Smooth muscle cell of trachea (primary cell): ENCODE data around the gene HBZ. TPM values are rescaled to one million over a fixed set of nuclear protein-coding genes. Genes with fewer than 3 reads are reported as not detected.

Source experiments
- total RNA-seq: library from RNA; depleted of rRNA; stranded (reverse); fragments of >200 nt; gene quantifications from 2 replicates; pipeline ENCODE4 v1.2.1, GENCODE V29; 2014

HBZ gene
- not detected in 2 replicates for total RNA-seq

GRCh38 chr16:152141-153128, at the start of gene HBZ:
TSS of gene HBZ (plus strand) at chr16:152644. CDS start at chr16:152910, 266 bp downstream.

DNA sequence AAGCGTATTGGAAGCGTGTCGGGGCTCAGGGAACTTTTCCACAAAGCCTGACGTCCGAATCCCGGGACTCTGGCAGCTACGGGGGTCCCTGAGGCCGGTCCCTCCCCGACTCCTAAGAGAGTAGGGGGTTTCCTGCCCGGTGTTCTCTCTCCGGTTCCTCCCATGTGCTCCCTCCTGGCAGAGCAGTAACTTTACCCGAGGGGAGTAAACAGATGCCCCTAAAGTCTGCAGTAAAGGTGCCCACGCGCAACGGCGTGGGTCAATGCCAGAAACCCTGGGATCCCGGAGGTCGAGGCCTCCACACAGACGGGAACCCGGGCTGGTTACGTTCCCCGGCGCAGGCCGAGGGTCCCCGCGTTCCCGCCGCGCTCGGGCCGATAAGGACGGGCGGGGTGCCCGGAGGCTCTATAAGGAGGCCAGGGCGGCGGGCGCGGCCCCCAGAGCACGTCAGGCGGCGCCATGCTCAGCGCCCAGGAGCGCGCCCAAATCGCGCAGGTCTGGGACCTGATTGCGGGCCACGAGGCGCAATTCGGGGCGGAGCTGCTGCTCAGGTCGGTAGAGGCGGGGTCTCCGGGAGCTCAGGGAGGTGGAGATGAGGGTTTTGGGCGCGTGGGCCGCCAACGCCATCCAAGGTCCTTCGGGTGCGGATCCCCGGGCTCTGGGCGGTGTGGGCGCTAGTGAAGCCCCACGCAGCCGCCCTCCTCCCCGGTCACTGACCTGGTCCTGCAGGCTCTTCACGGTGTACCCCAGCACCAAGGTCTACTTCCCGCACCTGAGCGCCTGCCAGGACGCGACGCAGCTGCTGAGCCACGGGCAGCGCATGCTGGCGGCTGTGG, 13.3 kb downstream of the HBZ start, which contains the start of gene HBM:
Gene HBM, plus strand, starts transcription at position 440 of the 836 bp plus-strand sequence. Its CDS starts 20 bp downstream, at position 460.

GRCh38 chr16:172374-172941, 20.0 kb downstream of the HBZ start, which contains the start of gene HBA2:
TSS of gene HBA2 (plus strand) at chr16:172876. CDS start at chr16:172913, 37 bp downstream.

GRCh38 chr16:176477-177382, 24.3 kb downstream of the HBZ start, which contains the start of gene HBA1:
TSS of gene HBA1 (plus strand) at chr16:176680. CDS start at chr16:176717, 37 bp downstream.

GRCh38 chr16:180101-180675, 27.7 kb downstream of the HBZ start, which contains the start of gene HBQ1:
TSS of gene HBQ1 (plus strand) at chr16:180459. CDS start at chr16:180487, 28 bp downstream.

Other genes starting within 250 kb of the HBZ start
- gene POLR3K, start 99.0 kb upstream of the HBZ start, total RNA-seq: 2.0 and 3.6 TPM in 2 replicates
- 21.3 and 37.1 TPM in 2 replicates for gene SNRNP25, start 98.8 kb upstream of the HBZ start, total RNA-seq
- 60.1 and 80.1 TPM in 2 replicates for gene RHBDF1, start 80.0 kb upstream of the HBZ start, total RNA-seq
- gene MPG, start 74.4 kb upstream of the HBZ start, total RNA-seq: 220 and 355 TPM in 2 replicates
- 20.5 and 22.4 TPM in 2 replicates for gene NPRL3, start 14.0 kb upstream of the HBZ start, total RNA-seq
- gene HBM, start 13.3 kb downstream of the HBZ start, total RNA-seq: not detected in 2 replicates
- 0.44 and 0.83 TPM in 2 replicates for gene HBA2, start 20.2 kb downstream of the HBZ start, total RNA-seq
- not detected in 2 replicates for gene HBA1, start 24.0 kb downstream of the HBZ start, total RNA-seq
- not detected in 2 replicates for gene HBQ1, start 27.8 kb downstream of the HBZ start, total RNA-seq
- 33.6 and 48.4 TPM in 2 replicates for gene LUC7L, start 76.8 kb downstream of the HBZ start, total RNA-seq
- 66.8 and 71.5 TPM in 2 replicates for gene FAM234A, start 82.2 kb downstream of the HBZ start, total RNA-seq
- 1.9 and 10.6 TPM in 2 replicates for gene RGS11, start 123.3 kb downstream of the HBZ start, total RNA-seq
- gene ARHGDIG, start 127.9 kb downstream of the HBZ start, total RNA-seq: 0.73 and 0.99 TPM in 2 replicates
- not detected in 2 replicates for gene PDIA2, start 130.5 kb downstream of the HBZ start, total RNA-seq
- 15.4 and 29.3 TPM in 2 replicates for gene AXIN1, start 200.1 kb downstream of the HBZ start, total RNA-seq
- gene MRPL28, start 217.9 kb downstream of the HBZ start, total RNA-seq: 75.9 and 105 TPM in 2 replicates
- 50.9 and 88.8 TPM in 2 replicates for gene PGAP6, start 229.3 kb downstream of the HBZ start, total RNA-seq
- 56.7 and 109 TPM in 2 replicates for gene NME4, start 244.6 kb downstream of the HBZ start, total RNA-seq
- 17.9 and 43.8 TPM in 2 replicates for gene DECR2, start 249.2 kb downstream of the HBZ start, total RNA-seq